SK-N-SH (cell line): ENCODE data around the gene PTPN6.

Experiments
- RAD21 ChIP-seq: IDR thresholded peaks from 2 replicates; pipeline ENCODE4 v1.6.1; 2012; ENCODE audit warnings: mild to moderate bottlenecking, low read length
- TCF12 ChIP-seq: IDR thresholded peaks from 2 replicates; pipeline ENCODE4 v1.4.0; 2012
- TF ChIP-seq, protein P1 (sequence below): fragments of 200-600 bp; sonication (generic); IDR thresholded peaks from 2 replicates; pipeline ENCODE4 v1.6.1; 2017; ENCODE audit warnings: antibody characterized with exemption, mild to moderate bottlenecking, moderate library complexity

DNA sequence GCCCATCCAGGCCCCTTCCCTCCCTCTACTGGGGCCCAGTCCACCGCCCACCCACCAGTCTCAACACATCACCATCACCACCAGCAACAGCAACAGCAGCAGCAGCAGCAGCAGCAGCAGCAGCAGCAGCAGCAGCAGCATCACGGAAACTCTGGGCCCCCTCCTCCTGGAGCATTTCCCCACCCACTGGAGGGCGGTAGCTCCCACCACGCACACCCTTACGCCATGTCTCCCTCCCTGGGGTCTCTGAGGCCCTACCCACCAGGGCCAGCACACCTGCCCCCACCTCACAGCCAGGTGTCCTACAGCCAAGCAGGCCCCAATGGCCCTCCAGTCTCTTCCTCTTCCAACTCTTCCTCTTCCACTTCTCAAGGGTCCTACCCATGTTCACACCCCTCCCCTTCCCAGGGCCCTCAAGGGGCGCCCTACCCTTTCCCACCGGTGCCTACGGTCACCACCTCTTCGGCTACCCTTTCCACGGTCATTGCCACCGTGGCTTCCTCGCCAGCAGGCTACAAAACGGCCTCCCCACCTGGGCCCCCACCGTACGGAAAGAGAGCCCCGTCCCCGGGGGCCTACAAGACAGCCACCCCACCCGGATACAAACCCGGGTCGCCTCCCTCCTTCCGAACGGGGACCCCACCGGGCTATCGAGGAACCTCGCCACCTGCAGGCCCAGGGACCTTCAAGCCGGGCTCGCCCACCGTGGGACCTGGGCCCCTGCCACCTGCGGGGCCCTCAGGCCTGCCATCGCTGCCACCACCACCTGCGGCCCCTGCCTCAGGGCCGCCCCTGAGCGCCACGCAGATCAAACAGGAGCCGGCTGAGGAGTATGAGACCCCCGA lies 14.3 kb upstream of the PTPN6 start:
- no peak for TF ChIP-seq RAD21
- TF ChIP-seq, protein P1, sequence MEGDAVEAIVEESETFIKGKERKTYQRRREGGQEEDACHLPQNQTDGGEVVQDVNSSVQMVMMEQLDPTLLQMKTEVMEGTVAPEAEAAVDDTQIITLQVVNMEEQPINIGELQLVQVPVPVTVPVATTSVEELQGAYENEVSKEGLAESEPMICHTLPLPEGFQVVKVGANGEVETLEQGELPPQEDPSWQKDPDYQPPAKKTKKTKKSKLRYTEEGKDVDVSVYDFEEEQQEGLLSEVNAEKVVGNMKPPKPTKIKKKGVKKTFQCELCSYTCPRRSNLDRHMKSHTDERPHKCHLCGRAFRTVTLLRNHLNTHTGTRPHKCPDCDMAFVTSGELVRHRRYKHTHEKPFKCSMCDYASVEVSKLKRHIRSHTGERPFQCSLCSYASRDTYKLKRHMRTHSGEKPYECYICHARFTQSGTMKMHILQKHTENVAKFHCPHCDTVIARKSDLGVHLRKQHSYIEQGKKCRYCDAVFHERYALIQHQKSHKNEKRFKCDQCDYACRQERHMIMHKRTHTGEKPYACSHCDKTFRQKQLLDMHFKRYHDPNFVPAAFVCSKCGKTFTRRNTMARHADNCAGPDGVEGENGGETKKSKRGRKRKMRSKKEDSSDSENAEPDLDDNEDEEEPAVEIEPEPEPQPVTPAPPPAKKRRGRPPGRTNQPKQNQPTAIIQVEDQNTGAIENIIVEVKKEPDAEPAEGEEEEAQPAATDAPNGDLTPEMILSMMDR = no peak
- no peak for TF ChIP-seq TCF12
